GM23248 (cell line): ENCODE results near the gene SEL1L3. TPM values are rescaled to one million over a fixed set of nuclear protein-coding genes. Genes with fewer than 3 reads are reported as not detected.
A peak's percentile ranks its signal among the peaks of the same experiment; 100 is the strongest.

Source experiments
- DNase-seq: peaks from one replicate; pipeline ENCODE4 v3.0.0-alpha.2; 2015
- H2AFZ ChIP-seq: fragments of 200-600 bp; sonication (generic); 2 replicates; pipeline ENCODE4 v1.6.1; 2016; ENCODE audit warnings: antibody characterized with exemption
- H3F3A ChIP-seq: fragments of 200-600 bp; sonication (generic); 2 replicates; pipeline ENCODE4 v1.6.1; 2016; ENCODE audit warnings: mild to moderate bottlenecking, antibody characterized with exemption, mixed run types; ENCODE audit not compliant: insufficient read depth
- H3K27ac ChIP-seq: fragments of 200-600 bp; sonication (generic); 2 replicates; pipeline ENCODE4 v1.5.1; 2016; ENCODE audit warnings: mild to moderate bottlenecking
- H3K27me3 ChIP-seq: fragments of 200-600 bp; sonication (generic); replicated peaks from 2 replicates; pipeline ENCODE4 v1.6.1; 2016; ENCODE audit warnings: mild to moderate bottlenecking; ENCODE audit not compliant: insufficient read depth
- H3K36me3 ChIP-seq: fragments of 200-600 bp; sonication (generic); 2 replicates; pipeline ENCODE4 v1.6.1; 2016; ENCODE audit warnings: low read depth, mild to moderate bottlenecking
- H3K4me1 ChIP-seq: fragments of 200-600 bp; sonication (generic); 2 replicates; pipeline ENCODE4 v1.6.1; 2016; ENCODE audit warnings: mild to moderate bottlenecking; ENCODE audit not compliant: insufficient read depth
- H3K4me2 ChIP-seq: fragments of 200-600 bp; sonication (generic); one replicate; pipeline ENCODE4 v1.6.1; 2016; ENCODE audit warnings: mild to moderate bottlenecking; ENCODE audit not compliant: unreplicated experiment
- H3K4me3 ChIP-seq: fragments of 200-600 bp; sonication (generic); 2 replicates; pipeline ENCODE4 v1.5.1; 2016; ENCODE audit warnings: mild to moderate bottlenecking
- H3K79me2 ChIP-seq: fragments of 200-600 bp; sonication (generic); 2 replicates; pipeline ENCODE4 v1.6.1; 2016; ENCODE audit warnings: mild to moderate bottlenecking; ENCODE audit not compliant: insufficient read depth
- H3K9ac ChIP-seq: fragments of 200-600 bp; sonication (generic); 2 replicates; pipeline ENCODE4 v1.6.1; 2016; ENCODE audit warnings: mild to moderate bottlenecking
- H3K9me2 ChIP-seq: fragments of 200-600 bp; sonication (generic); 2 replicates; pipeline ENCODE4 v1.6.1; 2016; ENCODE audit warnings: mixed run types, mild to moderate bottlenecking, moderate library complexity; ENCODE audit not compliant: insufficient read depth
- H3K9me3 ChIP-seq: fragments of 200-600 bp; sonication (generic); one replicate; pipeline ENCODE4 v1.6.1; 2017; ENCODE audit warnings: low read depth
- H4K20me1 ChIP-seq: fragments of 200-600 bp; sonication (generic); 2 replicates; pipeline ENCODE4 v1.6.0; 2016; ENCODE audit not compliant: insufficient read depth
- EZH2 ChIP-seq: fragments of 200-600 bp; sonication (generic); IDR thresholded peaks from 2 replicates; pipeline ENCODE4 v1.6.1; 2018; ENCODE audit warnings: antibody characterized with exemption, mild to moderate bottlenecking; ENCODE audit not compliant: insufficient read depth, poor library complexity, severe bottlenecking
- EZH2phosphoT487 ChIP-seq: fragments of 200-600 bp; sonication (generic); IDR thresholded peaks from 2 replicates; pipeline ENCODE4 v1.6.1; 2018; ENCODE audit warnings: antibody characterized with exemption, moderate library complexity, mild to moderate bottlenecking, low read depth; ENCODE audit not compliant: insufficient read depth
- WGBS, 2 experiments: methylation state at CpG; one replicate each; pipeline ENCODE4 v1.1.6; 2015 to 2017; ENCODE audit warnings: low lambda C conversion rate in 2 of 2, low coverage in 1 of 2; ENCODE audit errors: missing lambda C conversion rate in 2 of 2; 5-methylcytosine and 5-hydroxymethylcytosine counted together
- in situ Hi-C: fragments of 300-500 bp; cut with MboI; formaldehyde crosslinking; loops from 2 replicates; pipeline ENCODE4 v1.15.0; 2020
- polyA plus RNA-seq: library from polyadenylated mRNA; unstranded; fragments of >200 nt; fragmentation: Nextera tagmentation; extraction: Ambion mirVana; gene quantifications from 2 replicates; pipeline ENCODE4 v1.2.1, GENCODE V29; 2016
- total RNA-seq: library from RNA; depleted of rRNA; stranded (reverse); fragments of >200 nt; shearing (Covaris generic); gene quantifications from 2 replicates; pipeline ENCODE4 v1.2.3, GENCODE V29; 2014

SEL1L3 gene
- total and polyA plus RNA-seq, 2 experiments from 2014 or later, result 23.1 to 62.8 TPM

- Histone ChIP-seq H3K36me3 (no peaks in the 10 kb centered on the region), H3F3A (no peaks in the 10 kb centered on the region; the same call in 1 of the 2 replicates), H3K9me2 (no peaks in the 10 kb centered on the region), H3K4me2 (no peak overlapping the region), H3K4me1 (peaks cover 12% of the 10 kb centered on the region), H3K4me3 (no peak overlapping the region), H3K27me3 (no peaks in the 10 kb centered on the region), H2AFZ (no peak overlapping the region), H4K20me1 (no peaks in the 10 kb centered on the region), H3K79me2 (no peaks in the 10 kb centered on the region), H3K9me3 (no peaks in the 10 kb centered on the region), H3K9ac (no peak overlapping the region), H3K27ac (no peak overlapping the region)
- in situ Hi-C loops, result no loop called here
- 72 to 75% methylated on average over 4 of the region's 4 CpGs for WGBS, 2 experiments
- TF ChIP-seq EZH2 (no peak), EZH2phosphoT487 (no peak)
- peak; percentile 30 for DNase-seq
Measured at GRCh38 chr4:25865586-25865985, 2.8 kb upstream of the SEL1L3 start.

- 0 out of 2 replicates have a peak, but pooled peaks cover 6% of the 10 kb centered on the region for H3K79me2 ChIP-seq
- H3K27ac ChIP-seq, result no peak overlapping the region
- no peak for DNase-seq
- no peaks in the 10 kb centered on the region; the same call in 1 of the 2 replicates for H3F3A ChIP-seq
- in situ Hi-C loops, result no loop called here
- H3K4me1 ChIP-seq, result peaks cover 12% of the 10 kb centered on the region
- H3K36me3 ChIP-seq, result no peaks in the 10 kb centered on the region
- TF ChIP-seq EZH2 (no peak), EZH2phosphoT487 (no peak)
- H2AFZ ChIP-seq, result no peak overlapping the region
- no peak overlapping the region for H3K9ac ChIP-seq
- no peak overlapping the region for H3K4me2 ChIP-seq
- no peaks in the 10 kb centered on the region for H3K9me3 ChIP-seq
- H3K4me3 ChIP-seq, result no peak overlapping the region
- no peaks in the 10 kb centered on the region for H3K9me2 ChIP-seq
- no peaks in the 10 kb centered on the region for H3K27me3 ChIP-seq
- WGBS, 2 experiments, result 88 to 90% methylated on average over 29 of the region's 29 CpGs
- H4K20me1 ChIP-seq, result no peaks in the 10 kb centered on the region
Measured at GRCh38 chr4:25863831-25864418, 1.1 kb upstream of the SEL1L3 start.

GRCh38 chr4:25863347-25863784, 578 bp upstream of the SEL1L3 start:
- no peak for DNase-seq
- no peak overlapping the region for H3K27ac ChIP-seq
- no peak for TF ChIP-seq EZH2
- 0 out of 2 replicates have a peak overlapping the region, but pooled peaks have one; percentile 38 for H3K4me3 ChIP-seq
- H3K79me2 ChIP-seq, result 0 out of 2 replicates have a peak, but pooled peaks cover 6% of the 10 kb centered on the region
- in situ Hi-C loops, result no loop called here
- no peak overlapping the region for H2AFZ ChIP-seq
- H3K36me3 ChIP-seq, result no peaks in the 10 kb centered on the region
- H3K4me1 ChIP-seq, result peaks cover 12% of the 10 kb centered on the region
- H3K9me3 ChIP-seq, result no peaks in the 10 kb centered on the region
- H3F3A ChIP-seq, result no peaks in the 10 kb centered on the region; the same call in 1 of the 2 replicates
- H3K27me3 ChIP-seq, result no peaks in the 10 kb centered on the region
- 74 to 80% methylated on average over 23 to 26 of the region's 26 CpGs for WGBS, 2 experiments
- H3K9me2 ChIP-seq, result no peaks in the 10 kb centered on the region
- H3K4me2 ChIP-seq, result no peak overlapping the region
- no peaks in the 10 kb centered on the region for H4K20me1 ChIP-seq
- no peak overlapping the region for H3K9ac ChIP-seq

GRCh38 chr4:25861951-25862410, 807 bp downstream of the SEL1L3 start:
- Histone ChIP-seq H3K27ac (peak overlapping the region; percentile 48), H3K79me2 (0 out of 2 replicates have a peak, but pooled peaks cover 6% of the 10 kb centered on the region), H3K9me3 (no peaks in the 10 kb centered on the region), H4K20me1 (no peaks in the 10 kb centered on the region), H3K9me2 (no peaks in the 10 kb centered on the region), H3K4me1 (peaks cover 18% of the 10 kb centered on the region), H3K4me3 (peak overlapping the region; percentile 76), H3K4me2 (peak overlapping the region; percentile 89), H3K36me3 (no peaks in the 10 kb centered on the region), H2AFZ (peak overlapping the region; percentile 81), H3K9ac (peak overlapping the region; percentile 70), H3F3A (peaks cover 5% of the 10 kb centered on the region; the same call in 1 of the 2 replicates), H3K27me3 (no peaks in the 10 kb centered on the region)
- TF ChIP-seq EZH2phosphoT487 (no peak), EZH2 (no peak)
- 1 to 2% methylated on average over 20 to 32 of the region's 32 CpGs for WGBS, 2 experiments
- in situ Hi-C loops, result no loop called here
- DNase-seq, result peak; percentile 70
